T-helper 1 cell treated with Interleukin-12 subunit alpha and Interleukin-12 subunit beta and Interleukin-4 antibody, amounts not matched to agents 30 ng/mL and 1 ng/mL, for 36 hours (primary cell): ENCODE data around the gene HPSE2. TPM values are rescaled to one million over a fixed set of nuclear protein-coding genes. Genes with fewer than 3 reads are reported as not detected.

Source experiments
- intact Hi-C: fragments of 100-400 bp; cut with micrococcal nuclease; formaldehyde crosslinking; loops from one replicate; pipeline ENCODE4 v1.15.1; 2024
- total RNA-seq: library from RNA; stranded (reverse); gene quantifications from 2 replicates; pipeline ENCODE4 v1.2.3, GENCODE V29; 2022

The HPSE2 gene
- total RNA-seq, 1 donor from 2014 or later = not detected

GRCh38 chr10:98694883-98695282 lies 540.8 kb downstream of the HPSE2 start:
- intact Hi-C loops = no loop called here

GRCh38 chr10:98694014-98694413 lies 541.6 kb downstream of the HPSE2 start:
- intact Hi-C loops = no loop called here

- intact Hi-C loops = no loop called here
These were observed 548.0 kb downstream of the HPSE2 start for GRCh38 chr10:98687685-98688084.

- intact Hi-C loops = no loop called here
These were observed 551.4 kb downstream of the HPSE2 start for GRCh38 chr10:98684019-98684899.

- intact Hi-C loops = no loop called here
These were observed 558.8 kb downstream of the HPSE2 start for GRCh38 chr10:98676895-98677294.

- intact Hi-C loops = no loop called here
These were observed 559.8 kb downstream of the HPSE2 start for GRCh38 chr10:98675902-98676301.

- intact Hi-C loops = no loop called here
These were observed 562.4 kb downstream of the HPSE2 start for GRCh38 chr10:98673171-98673782.

- intact Hi-C loops = no loop called here
These were observed 568.6 kb downstream of the HPSE2 start for GRCh38 chr10:98667081-98667480.

- intact Hi-C loops = no loop called here
These were observed 569.4 kb downstream of the HPSE2 start for GRCh38 chr10:98666276-98666675.

GRCh38 chr10:98664329-98665042 lies 571.2 kb downstream of the HPSE2 start:
- intact Hi-C loops = loop anchor here (1.0 kb wide), 3 partner anchors 197 to 750 kb away; no protein-coding TSS in a partner anchor

- intact Hi-C loops = no loop called here
These were observed 575.7 kb downstream of the HPSE2 start for GRCh38 chr10:98659951-98660350.

GRCh38 chr10:98655492-98655891 lies 580.2 kb downstream of the HPSE2 start:
- intact Hi-C loops = no loop called here

- intact Hi-C loops = no loop called here
These were observed 586.5 kb downstream of the HPSE2 start for GRCh38 chr10:98649170-98649569.

- intact Hi-C loops = no loop called here
These were observed 588.4 kb downstream of the HPSE2 start for GRCh38 chr10:98646998-98647917.

GRCh38 chr10:98644466-98644865 lies 591.2 kb downstream of the HPSE2 start:
- intact Hi-C loops = no loop called here

- intact Hi-C loops = no loop called here
These were observed 593.4 kb downstream of the HPSE2 start for GRCh38 chr10:98642281-98642680.

- intact Hi-C loops = no loop called here
These were observed 596.7 kb downstream of the HPSE2 start for GRCh38 chr10:98638920-98639319.

GRCh38 chr10:98636921-98637329 lies 598.7 kb downstream of the HPSE2 start:
- intact Hi-C loops = no loop called here

- intact Hi-C loops = no loop called here
These were observed 603.0 kb downstream of the HPSE2 start for GRCh38 chr10:98632456-98633150.

GRCh38 chr10:98628206-98628605 lies 607.4 kb downstream of the HPSE2 start:
- intact Hi-C loops = no loop called here
